K562 (cell line): ENCODE data around the gene AZGP1. TPM values are rescaled to one million over a fixed set of nuclear protein-coding genes. Genes with fewer than 3 reads are reported as not detected.
"Not testable (repeated sequence)": the region's sequence is repeated elsewhere in the genome, so short reads cannot be mapped to it uniquely, and the experiment has no call there.

ENCODE experiments used
- ATAC-seq: fragments of 200-7000 bp; cut with Tn5 transposase; 3 replicates; pipeline ENCODE4 v1.9.1; 2020; ENCODE audit warnings: moderate library complexity
- BruUV-seq: library from RNA; stranded (reverse); fragments of 400-500 nt; replicated peaks from 2 replicates; lab custom pipeline; 2021; lab: Mats Ljungman, UMichigan
- CTCF ChIA-PET: fragments of 300-600 bp; formaldehyde crosslinking; extraction: SDS; loops from one replicate; lab custom pipeline; 2021; ENCODE audit warnings: low intra/inter-chr PET ratio; lab: Yijun Ruan, JAX
- POLR2A ChIA-PET: fragments of 300-600, 350-650 bp; sonication (Branson Sonifier 250); formaldehyde crosslinking; extraction: SDS; loops from one replicate; lab custom pipeline; 2021; ENCODE audit warnings: antibody characterized with exemption, inconsistent platforms; lab: Yijun Ruan, JAX
- DNase-seq, 4 experiments: peaks; one replicate each; pipeline versions ENCODE4 v3.0.0 to v3.0.0-alpha.2; 2011 to 2018; ENCODE audit warnings: low spot score in 3 of 4, mixed read lengths in 3 of 4; ENCODE audit errors: extremely low read depth in 1 of 4
- FAIRE-seq: peaks from 2 replicates; lab custom pipeline; 2011; peaks lifted over from hg19 to GRCh38; lab: Jason Lieb, UNC
- H2AFZ ChIP-seq: 2 replicates; pipeline ENCODE4 v1.6.0; 2011; ENCODE audit warnings: low read depth, low read length, control low read depth, inconsistent platforms
- H3K27ac ChIP-seq: fragments of 200-600 bp; 3 replicates; pipeline ENCODE4 v1.8.0; 2011; ENCODE audit warnings: low read depth, mild to moderate bottlenecking, control low read depth, inconsistent platforms, low read length, moderate library complexity, mixed read lengths; ENCODE audit errors: extremely low read depth
- H3K27me3 ChIP-seq, 2 experiments: fragments of 300-600 bp in 1 of 2; 2 replicates in 1 of 2; 3 replicates in 1 of 2; pipeline versions ENCODE4 v1.6.0 to v1.8.0; 2011; ENCODE audit warnings: inconsistent platforms in 2 of 2, low read length in 2 of 2, mild to moderate bottlenecking in 1 of 2, mixed read lengths in 1 of 2, moderate library complexity in 1 of 2; ENCODE audit not compliant: control insufficient read depth in 2 of 2, insufficient read depth in 2 of 2
- H3K36me3 ChIP-seq: fragments of 300-600 bp; 3 replicates; pipeline ENCODE4 v1.8.0; 2011; ENCODE audit warnings: mild to moderate bottlenecking, low read length, inconsistent platforms; ENCODE audit not compliant: control insufficient read depth, insufficient read depth
- H3K4me1 ChIP-seq, 2 experiments: fragments of 200-600 bp in 1 of 2; replicated peaks in 1 of 2; 2 replicates in 1 of 2; 3 replicates in 1 of 2; pipeline versions ENCODE4 v1.5.1 to v1.8.0; 2011; ENCODE audit warnings: inconsistent platforms in 2 of 2, low read length in 2 of 2, mild to moderate bottlenecking in 1 of 2, mixed read lengths in 1 of 2, moderate library complexity in 1 of 2; ENCODE audit not compliant: control insufficient read depth in 2 of 2, insufficient read depth in 2 of 2
- H3K4me2 ChIP-seq: 2 replicates; pipeline ENCODE4 v1.6.1; 2011; ENCODE audit warnings: low read length, control low read depth, inconsistent platforms, mixed read lengths; ENCODE audit not compliant: insufficient read depth
- H3K4me3 ChIP-seq: fragments of 200-600 bp; sonication (generic), shearing (Covaris generic); 2 replicates; pipeline ENCODE4 v1.5.1; 2016; ENCODE audit warnings: control low read depth, inconsistent platforms
- H3K79me2 ChIP-seq: fragments of 200-600 bp; 3 replicates; pipeline ENCODE4 v1.8.0; 2011; ENCODE audit warnings: low read length, inconsistent platforms; ENCODE audit not compliant: control insufficient read depth, insufficient read depth
- H3K9ac ChIP-seq, 2 experiments: 2 replicates each; pipeline versions ENCODE4 v1.6.0 to v1.6.1; 2011; ENCODE audit warnings: low read depth in 2 of 2, low read length in 2 of 2, control low read depth in 1 of 2, inconsistent platforms in 1 of 2, mild to moderate bottlenecking in 1 of 2, mixed read lengths in 1 of 2; ENCODE audit not compliant: insufficient read depth in 1 of 2
- H3K9me1 ChIP-seq: one replicate; pipeline ENCODE4 v1.6.0; 2011; ENCODE audit warnings: inconsistent platforms, mild to moderate bottlenecking, low read length, moderate library complexity; ENCODE audit not compliant: control insufficient read depth, insufficient read depth
- H3K9me3 ChIP-seq: replicated peaks from 2 replicates; pipeline ENCODE4 v1.5.1; 2011; ENCODE audit warnings: low read depth, low read length, inconsistent platforms; ENCODE audit not compliant: control insufficient read depth, insufficient read depth
- H4K20me1 ChIP-seq: replicated peaks from 2 replicates; pipeline ENCODE4 v1.6.1; 2011; ENCODE audit warnings: low read length, inconsistent platforms, mixed read lengths; ENCODE audit not compliant: control insufficient read depth, insufficient read depth
- ATF7 ChIP-seq: fragments of 450-650 bp; IDR thresholded peaks from 2 replicates; pipeline ENCODE4 v1.7.1; 2014; ENCODE audit warnings: mild to moderate bottlenecking, moderate library complexity
- CEBPG ChIP-seq, 3 experiments: fragments of 200-800 bp in 1 of 3; sonication (Bioruptor generic) in 1 of 3; sonication (generic) in 1 of 3; formaldehyde crosslinking in 1 of 3; IDR thresholded peaks in 2 of 3; conservative IDR thresholded peaks in 1 of 3; 2 replicates each; pipeline versions ENCODE4 v1.6.1 to v1.8.0; 2016 to 2022; ENCODE audit warnings: missing compliant biosample characterization in 2 of 3, missing genetic modification characterization in 2 of 3, mild to moderate bottlenecking in 1 of 3, missing genetic modification reagents in 1 of 3
- CTBP1 ChIP-seq: fragments of 450-650 bp; IDR thresholded peaks from 2 replicates; pipeline ENCODE4 v1.6.1; 2016; ENCODE audit warnings: borderline replicate concordance
- EP400 ChIP-seq: fragments of 450-650 bp; IDR thresholded peaks from 2 replicates; pipeline ENCODE4 v1.6.1; 2017; ENCODE audit warnings: antibody characterized with exemption, mild to moderate bottlenecking, moderate library complexity
- NCOA2 ChIP-seq, 2 experiments: fragments of 450-650 bp; IDR thresholded peaks; 2 replicates each; pipeline ENCODE4 v1.6.1; 2018; ENCODE audit warnings: mild to moderate bottlenecking in 2 of 2, moderate library complexity in 1 of 2; ENCODE audit not compliant: partially characterized antibody in 2 of 2
- RAD51 ChIP-seq: fragments of 450-650 bp; IDR thresholded peaks from 2 replicates; pipeline ENCODE4 v1.7.1; 2016; ENCODE audit warnings: low read depth, mild to moderate bottlenecking, borderline replicate concordance
- RBM17 ChIP-seq: fragments of 200-400 bp; formaldehyde crosslinking; IDR thresholded peaks from 2 replicates; pipeline ENCODE4 v1.6.1; 2017; ENCODE audit warnings: low read depth, mild to moderate bottlenecking, low read length, borderline replicate concordance
- ZEB2 ChIP-seq: fragments of 450-650 bp; IDR thresholded peaks from 2 replicates; pipeline ENCODE4 v1.6.1; 2016
- ZNF354B ChIP-seq: fragments of 250-450 bp; sonication (Bioruptor Pico); IDR thresholded peaks from 2 replicates; pipeline ENCODE4 v1.4.0; 2020
- WGBS: fragments of 100-300 bp; shearing (Covaris generic); methylation state at CpG from one replicate; pipeline ENCODE4 v1.1.6; 2016; ENCODE audit warnings: low coverage, mixed read lengths; ENCODE audit not compliant: insufficient coverage; ENCODE audit errors: missing lambda C conversion rate; 5-methylcytosine and 5-hydroxymethylcytosine counted together
- in situ Hi-C: fragments of 300-500 bp; cut with MboI; formaldehyde crosslinking; loops from 4 replicates; pipeline ENCODE4 v1.15.0; 2018; ENCODE audit warnings: inconsistent platforms, mixed read lengths
- intact Hi-C: fragments of 100-400 bp; cut with micrococcal nuclease; formaldehyde crosslinking; loops from 2 replicates; pipeline ENCODE4 v1.14.2; 2022
- polyA plus RNA-seq, 8 experiments: library from polyadenylated mRNA; depleted of rRNA in 4 of 8; stranded (reverse) in 5 of 8; unstranded in 3 of 8; fragments of >200 nt; fragmentation: Nextera tagmentation in 2 of 8; fragmentation: Illumina TruSeq in 1 of 8; extraction: Ambion mirVana in 2 of 8; extraction: Trizol in 1 of 8; gene quantifications; 2 replicates each; pipeline versions ENCODE4 v1.2.1 to v1.2.3, GENCODE V29; 2011 to 2014; ENCODE audit warnings: inconsistent platforms in 1 of 8, missing spikeins in 1 of 8
- total RNA-seq, 7 experiments: library from RNA; depleted of rRNA in 6 of 7; stranded (reverse); fragments of >200 nt in 6 of 7; fragmentation: Illumina TruSeq in 2 of 7; extraction: Trizol in 2 of 7; gene quantifications; 2 replicates each; pipeline versions ENCODE4 v1.2.1 to v1.2.3, GENCODE V29; 2011 to 2021; ENCODE audit warnings: low replicate concordance in 1 of 7
- TF ChIP-seq, protein P1 (sequence below), 2 experiments: fragments of 450-650 bp in 1 of 2; sonication (generic) in 1 of 2; formaldehyde crosslinking in 1 of 2; IDR thresholded peaks in 1 of 2; conservative IDR thresholded peaks in 1 of 2; 2 replicates each; pipeline versions ENCODE4 v1.6.1 to v1.8.1; 2016 to 2023; ENCODE audit warnings: mild to moderate bottlenecking in 2 of 2, moderate library complexity in 2 of 2, inconsistent platforms in 1 of 2, missing genetic modification reagents in 1 of 2

Gene AZGP1
- total and polyA plus RNA-seq, 9 of the 15 experiments (the other 6 are each of a cell fraction or from before 2014, with no cell fraction given): 0.18 to 0.53 TPM; not detected in 7

DNA sequence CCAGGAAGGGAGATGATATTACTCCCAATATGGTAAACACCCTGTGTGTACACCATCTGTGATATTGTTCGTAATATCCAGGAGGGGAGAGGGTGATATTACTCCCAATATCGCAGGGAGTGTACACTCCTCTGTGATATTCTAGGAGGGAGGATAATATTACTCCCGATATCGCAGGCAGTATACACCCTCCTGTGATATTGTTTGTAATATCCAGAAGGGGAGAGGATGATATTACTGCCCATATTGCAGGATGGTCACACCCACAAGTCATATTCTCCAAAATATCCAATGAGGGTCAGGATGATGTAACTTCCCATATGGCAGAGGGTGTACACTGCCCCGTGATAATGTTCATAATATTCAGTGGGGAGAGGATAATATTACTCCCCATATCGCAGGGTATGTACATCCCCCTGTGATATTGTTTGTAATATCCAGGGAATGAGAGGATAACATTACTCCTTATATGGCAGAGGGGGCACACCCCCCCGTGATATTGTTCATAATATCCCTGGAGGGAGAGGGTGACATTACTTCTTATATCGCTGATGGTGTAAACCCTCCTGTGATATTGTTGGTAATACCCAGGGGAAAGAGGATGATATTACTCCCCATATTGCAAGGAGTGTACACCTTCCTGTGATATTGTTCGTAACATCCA, 17.1 kb downstream of the AZGP1 start (continued):
- TF ChIP-seq NCOA2 (IDR thresholded peaks at IDR 0.05; ENCODE audit: partially characterized antibody in 2 of 2) (peak in 1 of 2 experiments; percentile 13), ATF7 (peak; percentile 65), CEBPG (CRISPR knock-in tag; IDR thresholded peaks at IDR 0.05) (no peak), CEBPG (tag; conservative IDR thresholded peaks at IDR 0.05 in 1 of 2, IDR thresholded peaks at IDR 0.05 in 1 of 2) (peak; percentile 53 to 80), CTBP1 (peak; percentile 33; the same call in 1 of the 2 replicates), RBM17 (no peak), EP400 (peak; percentile 48; the same call in 1 of the 2 replicates), RAD51 (no peak)
- TF ChIP-seq, protein P1, sequence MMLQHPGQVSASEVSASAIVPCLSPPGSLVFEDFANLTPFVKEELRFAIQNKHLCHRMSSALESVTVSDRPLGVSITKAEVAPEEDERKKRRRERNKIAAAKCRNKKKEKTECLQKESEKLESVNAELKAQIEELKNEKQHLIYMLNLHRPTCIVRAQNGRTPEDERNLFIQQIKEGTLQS (IDR thresholded peaks at IDR 0.05): peak; percentile 84
- TF ChIP-seq, protein P1 (CRISPR knock-in tag; conservative IDR thresholded peaks at IDR 0.05): no peak
- TF ChIP-seq, all 486 proteins: peak for 11

DNA sequence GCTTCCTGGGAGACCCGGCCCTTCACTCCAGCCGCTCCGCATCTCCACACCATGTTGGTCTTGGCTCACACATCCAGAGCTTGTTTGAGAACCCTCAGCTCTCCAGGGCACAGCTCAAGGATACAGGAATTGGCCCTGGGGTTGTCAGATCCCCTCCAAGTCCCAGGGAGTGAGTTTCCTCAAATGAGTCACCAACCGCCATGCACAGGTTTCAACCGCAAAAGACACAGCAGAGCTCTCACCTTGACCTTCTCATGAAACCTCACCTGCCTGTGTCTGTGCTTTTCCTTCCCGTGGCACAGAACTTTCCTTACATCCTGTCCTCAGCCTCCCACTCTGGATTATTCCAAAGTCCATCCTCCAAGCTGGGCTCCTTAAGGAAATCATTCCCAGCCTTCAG, 20.6 kb downstream of the AZGP1 start:
- Histone ChIP-seq H3K36me3 (no peaks in the 10 kb centered on the region), H3K4me3 (no peak overlapping the region), H3K79me2 (no peaks in the 10 kb centered on the region), H3K27me3 (peaks cover 31 to 41% of the 10 kb centered on the region in 2 experiments), H3K9me1 (no peaks in the 10 kb centered on the region), H3K9me3 (peaks cover 5% of the 10 kb centered on the region), H4K20me1 (no peaks in the 10 kb centered on the region), H3K4me2 (no peak overlapping the region), H3K27ac (no peak overlapping the region), H3K4me1 (no peaks in the 10 kb centered on the region), H3K9ac (no peak overlapping the region), H2AFZ (no peak overlapping the region)
- FAIRE-seq (no peak), DNase-seq (no peak), ATAC-seq (no peak)
- in situ Hi-C loops (no loop called here), intact Hi-C loops (no loop called here)
- no TSS peak for BruUV-seq
- ChIA-PET POLR2A (interaction anchor here (0.6 to 1.2 kb wide), 3 partner anchors 10 to 112 kb away, joined by 3 to 5 read pairs (median 4); no protein-coding TSS in a partner anchor), CTCF (no interaction called here)
- WGBS: 4% methylated on average over 6 of the region's 6 CpGs
- TF ChIP-seq ZNF354B (CRISPR knock-in tag): no peak
- TF ChIP-seq ZEB2: peak; percentile 61

DNA sequence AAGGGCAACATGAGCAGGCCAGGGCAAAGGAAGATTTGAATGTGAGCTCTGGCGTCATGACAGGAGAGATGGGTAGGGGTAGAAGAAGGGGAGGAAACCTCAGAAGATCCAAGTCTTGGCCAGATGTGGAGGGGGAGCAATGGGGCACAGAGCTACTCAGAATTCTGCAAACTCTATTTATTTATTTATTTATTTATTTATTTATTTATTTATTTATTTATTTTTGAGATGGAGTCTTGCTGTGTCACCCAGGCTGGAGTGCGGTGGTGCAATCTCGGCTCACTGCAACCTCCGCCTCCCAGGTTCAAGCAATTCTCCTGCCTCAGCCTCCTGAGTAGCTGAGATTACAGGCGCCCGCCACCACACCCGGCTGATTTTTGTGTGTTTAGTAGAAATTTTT, 21.2 kb downstream of the AZGP1 start:
- H3K4me3 ChIP-seq, H3K9me1 ChIP-seq, H3K27ac ChIP-seq, CTCF ChIA-PET, BruUV-seq, intact Hi-C loops, H3K4me2 ChIP-seq, H3K36me3 ChIP-seq, H4K20me1 ChIP-seq, H3K9me3 ChIP-seq, FAIRE-seq, H3K9ac ChIP-seq, H2AFZ ChIP-seq, DNase-seq, H3K79me2 ChIP-seq, in situ Hi-C loops, H3K4me1 ChIP-seq, ATAC-seq: not testable (repeated sequence)
- H3K27me3 ChIP-seq: peaks cover 25 to 36% of the 10 kb centered on the region in 2 experiments
- WGBS: 7% methylated on average over 7 of the region's 7 CpGs
- POLR2A ChIA-PET: interaction anchor here (0.6 kb wide), 2 partner anchors 112 to 917 kb away, joined by 3 to 5 read pairs; no protein-coding TSS in a partner anchor
